Osteoblast (primary cell): ENCODE results near the gene CACNA1D. TPM values are rescaled to one million over a fixed set of nuclear protein-coding genes. Genes with fewer than 3 reads are reported as not detected.

Source experiments
- DNase-seq: peaks from one replicate; pipeline ENCODE4 v3.0.0; 2011; ENCODE audit warnings: low spot score, mixed read lengths; ENCODE audit not compliant: insufficient read length; ENCODE audit errors: missing footprints
- H2AFZ ChIP-seq: 2 replicates; pipeline ENCODE4 v1.6.0; 2011; ENCODE audit warnings: mild to moderate bottlenecking, low read length
- H3K27ac ChIP-seq: 2 replicates; pipeline ENCODE4 v1.5.1; 2011; ENCODE audit warnings: mild to moderate bottlenecking, low read depth, low read length, moderate library complexity
- H3K27me3 ChIP-seq: 2 replicates; pipeline ENCODE4 v1.6.0; 2012; ENCODE audit warnings: mild to moderate bottlenecking, control low read depth, inconsistent platforms, low read length, moderate library complexity; ENCODE audit not compliant: insufficient read depth
- H3K36me3 ChIP-seq: 2 replicates; pipeline ENCODE4 v1.5.1; 2011; ENCODE audit warnings: mild to moderate bottlenecking, low read length, control low read depth, moderate library complexity; ENCODE audit not compliant: insufficient read depth
- H3K4me1 ChIP-seq: 2 replicates; pipeline ENCODE4 v1.5.1; 2011; ENCODE audit warnings: mild to moderate bottlenecking, low read length, control low read depth, moderate library complexity; ENCODE audit not compliant: insufficient read depth
- H3K4me2 ChIP-seq: 2 replicates; pipeline ENCODE4 v1.6.0; 2011; ENCODE audit warnings: mild to moderate bottlenecking, low read length; ENCODE audit not compliant: insufficient read depth
- H3K4me3 ChIP-seq: fragments of 200-600 bp; sonication (generic); 3 replicates; pipeline ENCODE4 v1.5.1; 2012; ENCODE audit warnings: mild to moderate bottlenecking, low read length, inconsistent platforms; ENCODE audit not compliant: insufficient read depth
- H3K79me2 ChIP-seq: 2 replicates; pipeline ENCODE4 v1.6.0; 2012; ENCODE audit warnings: mild to moderate bottlenecking, low read length, control low read depth, inconsistent platforms; ENCODE audit not compliant: insufficient read depth
- H3K9me3 ChIP-seq: 2 replicates; pipeline ENCODE4 v1.5.1; 2011; ENCODE audit warnings: low read depth, low read length, control low read depth
- H4K20me1 ChIP-seq: 2 replicates; pipeline ENCODE4 v1.6.0; 2012; ENCODE audit warnings: mild to moderate bottlenecking, low read length, control low read depth; ENCODE audit not compliant: insufficient read depth
- CTCF ChIP-seq: IDR thresholded peaks from 2 replicates; pipeline ENCODE4 v1.5.1; 2011; ENCODE audit warnings: mild to moderate bottlenecking, low read depth, low read length, moderate library complexity; ENCODE audit errors: extremely low read depth
- total RNA-seq: library from RNA; depleted of rRNA; stranded (reverse); fragments of >200 nt; gene quantifications from 2 replicates; pipeline ENCODE4 v1.2.3, GENCODE V29; 2012

Gene CACNA1D
- total RNA-seq, 1 donor = under 0.01 TPM

DNA sequence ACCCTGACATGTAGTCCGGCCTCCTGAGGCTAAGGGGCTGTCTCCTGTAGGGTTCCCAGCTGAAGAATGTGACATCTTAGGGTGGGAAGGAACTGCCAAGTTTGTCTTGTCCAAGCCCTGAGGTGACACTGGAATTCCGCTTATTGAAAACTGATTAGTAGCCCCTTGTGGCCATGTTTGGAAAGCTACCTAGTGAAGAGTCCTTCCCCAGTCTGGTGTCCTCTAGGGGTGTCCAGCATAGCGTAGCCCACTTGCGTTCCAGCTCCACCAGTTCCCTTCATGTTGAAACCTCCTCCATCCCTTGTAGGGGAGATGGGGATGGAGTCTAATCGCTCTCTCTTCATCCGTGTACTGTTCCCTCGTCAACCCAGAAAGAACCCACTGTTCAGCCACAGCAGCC, 272.3 kb downstream of the CACNA1D start:
- Histone ChIP-seq H2AFZ (no peak overlapping the region), H3K36me3 (no peaks in the 10 kb centered on the region), H3K79me2 (no peaks in the 10 kb centered on the region), H3K9me3 (no peaks in the 10 kb centered on the region), H3K27me3 (peaks cover 20% of the 10 kb centered on the region), H3K4me3 (no peak overlapping the region), H4K20me1 (no peaks in the 10 kb centered on the region), H3K4me1 (no peaks in the 10 kb centered on the region), H3K4me2 (no peak overlapping the region), H3K27ac (no peak overlapping the region)
- DNase-seq = no peak
- no peak for TF ChIP-seq CTCF

DNA sequence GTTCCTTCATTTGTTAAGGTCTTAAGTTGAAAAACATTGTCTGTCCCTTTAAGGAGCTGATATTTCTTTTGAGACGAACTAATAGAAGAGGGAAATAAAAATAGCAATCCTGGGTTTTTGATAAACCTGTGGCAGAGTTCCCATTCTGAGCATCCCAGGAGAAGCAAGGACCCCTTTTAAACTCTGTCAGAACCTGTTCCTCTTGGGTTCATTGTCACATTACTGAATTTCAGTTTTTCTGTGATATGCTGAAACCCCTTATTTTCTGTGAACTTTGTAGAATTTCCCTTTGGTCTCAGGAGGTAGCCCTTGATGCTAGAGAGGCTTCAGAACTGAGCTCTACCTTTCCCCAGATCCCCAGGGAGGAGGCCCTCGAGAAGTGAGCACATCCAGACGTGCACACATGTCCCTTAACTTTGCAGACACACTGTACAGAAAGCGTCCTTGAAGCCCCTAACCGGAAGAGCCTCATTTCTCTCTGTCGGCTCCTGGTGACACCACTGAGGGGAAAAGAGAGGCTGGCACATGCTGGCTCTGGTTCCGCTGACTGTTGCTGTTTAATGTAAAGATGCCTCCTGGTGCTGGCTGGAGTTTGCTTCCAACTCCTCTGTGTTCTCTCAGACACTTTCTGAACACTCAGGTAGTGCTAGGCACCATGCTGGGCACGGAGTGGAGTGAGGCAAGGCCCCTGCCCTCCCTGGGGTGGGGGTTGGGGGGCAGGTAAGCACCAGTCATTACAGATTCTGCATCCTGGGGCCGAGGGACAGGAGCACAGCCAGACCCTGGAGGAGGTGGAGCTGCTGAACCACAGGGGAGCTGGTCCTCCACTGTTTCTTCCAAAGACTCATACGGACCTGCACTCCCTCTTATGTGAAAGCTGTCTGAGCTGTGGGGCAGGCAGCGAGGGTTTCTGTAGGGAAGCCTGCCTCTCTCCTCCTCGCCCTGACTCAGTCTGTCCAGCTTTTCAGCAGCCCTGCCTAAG, 274.4 kb downstream of the CACNA1D start:
- Histone ChIP-seq H3K4me2 (no peak overlapping the region), H3K4me3 (no peak overlapping the region), H3K36me3 (no peaks in the 10 kb centered on the region), H3K4me1 (peaks cover 10% of the 10 kb centered on the region), H3K27ac (no peak overlapping the region), H4K20me1 (no peaks in the 10 kb centered on the region), H2AFZ (no peak overlapping the region), H3K9me3 (no peaks in the 10 kb centered on the region), H3K27me3 (peaks cover 20% of the 10 kb centered on the region), H3K79me2 (no peaks in the 10 kb centered on the region)
- no peak for DNase-seq
- no peak for TF ChIP-seq CTCF

DNA sequence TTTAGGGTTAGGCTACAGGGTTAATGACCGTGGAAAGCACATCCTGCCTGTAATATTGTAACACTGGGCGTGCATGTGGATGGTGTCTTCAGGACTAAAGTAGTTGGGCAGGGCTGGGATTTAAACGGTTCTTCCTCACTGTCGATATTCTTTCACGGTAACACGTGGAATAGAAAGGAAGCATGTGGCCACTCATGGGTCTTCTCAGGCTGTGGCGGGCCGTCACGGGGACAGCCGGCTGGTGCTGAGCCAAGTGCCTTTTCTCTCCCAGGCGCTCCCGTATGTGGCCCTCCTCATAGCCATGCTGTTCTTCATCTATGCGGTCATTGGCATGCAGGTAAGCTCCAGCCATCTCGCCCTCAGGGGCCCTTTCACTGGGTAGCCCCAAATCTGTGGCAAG, 278.2 kb downstream of the CACNA1D start:
- peak overlapping the region; percentile 26 for H2AFZ ChIP-seq

More for the DNA sequence above, 278.2 kb downstream of the CACNA1D start:
- no peaks in the 10 kb centered on the region for H3K79me2 ChIP-seq
- H3K4me1 ChIP-seq = peaks cover 34% of the 10 kb centered on the region
- H3K27me3 ChIP-seq = peaks cover 20% of the 10 kb centered on the region
- DNase-seq = no peak
- H4K20me1 ChIP-seq = no peaks in the 10 kb centered on the region
- no peak overlapping the region for H3K27ac ChIP-seq
- H3K4me3 ChIP-seq = no peak overlapping the region
- peak overlapping the region; percentile 11 for H3K4me2 ChIP-seq
- TF ChIP-seq CTCF = no peak
- H3K36me3 ChIP-seq = no peaks in the 10 kb centered on the region
- H3K9me3 ChIP-seq = no peaks in the 10 kb centered on the region
